ENCODE results near the gene CDH4. TPM values are rescaled to one million over a fixed set of nuclear protein-coding genes. Genes with fewer than 3 reads are reported as not detected.
"Not testable (repeated sequence)": the region's sequence is repeated elsewhere in the genome, so short reads cannot be mapped to it uniquely, and the experiment has no call there.

The CDH4 gene
- polyA plus RNA-seq, 1 donor (not counting 4 experiments of a cell fraction or from before 2014, with no cell fraction given) = 2.2 TPM

GRCh38 chr20:61424628-61425420 is 172.8 kb downstream of the CDH4 start:
- dilution Hi-C loops (cut with MboI; ENCODE audit: extremely low pct_ligation_motif_present, low sequenced_read_pairs) = no loop called here
- no peak overlapping the region for H3K27ac ChIP-seq (ENCODE audit: control insufficient read depth, insufficient read depth, low read length)
- H3K36me3 ChIP-seq (ENCODE audit: control insufficient read depth in 2 of 2, extremely low read depth in 1 of 2, insufficient read depth in 2 of 2, low read length in 2 of 2) = peaks cover 0 to 9% of the 10 kb centered on the region in 2 experiments

DNA sequence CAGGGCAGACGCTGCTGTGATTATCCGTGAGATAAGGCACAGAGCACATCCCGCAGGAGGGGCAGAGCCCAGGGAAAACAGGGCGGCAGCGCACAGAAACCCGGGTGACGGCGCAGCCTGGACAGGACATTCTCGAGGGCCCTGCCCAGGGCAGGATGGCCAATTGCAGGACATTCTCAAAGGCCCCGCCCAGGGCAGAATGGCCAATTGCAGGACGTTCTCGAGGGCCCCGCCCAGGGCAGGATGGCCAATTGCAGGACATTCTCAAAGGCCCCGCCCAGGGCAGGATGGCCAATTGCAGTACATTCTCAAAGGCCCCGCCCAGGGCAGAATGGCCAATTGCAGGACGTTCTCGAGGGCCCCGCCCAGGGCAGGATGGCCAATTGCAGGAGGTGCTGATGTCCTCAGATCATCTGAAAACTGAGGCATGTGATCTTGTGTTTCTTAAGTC is 173.5 kb downstream of the CDH4 start:
- H3K27me3 ChIP-seq (ENCODE audit: control insufficient read depth, extremely low read depth, insufficient read depth, low read length); H3K9me1 ChIP-seq (ENCODE audit: control insufficient read depth, extremely low read depth, insufficient read depth, low read length); FAIRE-seq; H3K36me3 ChIP-seq (ENCODE audit: control insufficient read depth in 2 of 2, extremely low read depth in 1 of 2, insufficient read depth in 2 of 2, low read length in 2 of 2); H3K9ac ChIP-seq (ENCODE audit: control insufficient read depth, extremely low read depth, insufficient read depth, low read length); dilution Hi-C loops (cut with MboI; ENCODE audit: extremely low pct_ligation_motif_present, low sequenced_read_pairs); H3K9me3 ChIP-seq (ENCODE audit: control insufficient read depth, low read depth, low read length); H3K79me2 ChIP-seq (ENCODE audit: control insufficient read depth, insufficient read depth, low read length); H3K27ac ChIP-seq (ENCODE audit: control insufficient read depth, insufficient read depth, low read length); H3K4me3 ChIP-seq (ENCODE audit: control insufficient read depth in 2 of 3, extremely low read depth in 1 of 3, insufficient read depth in 2 of 3, low read depth in 1 of 3, low read length in 3 of 3); H2AFZ ChIP-seq (ENCODE audit: control insufficient read depth, low read length); H4K20me1 ChIP-seq (ENCODE audit: control insufficient read depth, extremely low read depth, insufficient read depth, low read length); H3K4me2 ChIP-seq (ENCODE audit: control insufficient read depth, extremely low read depth, insufficient read depth, low read depth, low read length); DNase-seq (ENCODE audit: low read depth, low spot score); H3K4me1 ChIP-seq (ENCODE audit: control insufficient read depth, extremely low read depth, insufficient read depth, low read length): not testable (repeated sequence)

More at GRCh38 chr20:61424628-61425420, 172.8 kb downstream of the CDH4 start:
- no peak overlapping the region for H3K9ac ChIP-seq (ENCODE audit: control insufficient read depth, extremely low read depth, insufficient read depth, low read length)
- no peaks in the 10 kb centered on the region for H3K9me3 ChIP-seq (ENCODE audit: control insufficient read depth, low read depth, low read length)
- DNase-seq (ENCODE audit: low read depth, low spot score) (no peak), FAIRE-seq (no peak)
- H3K4me1 ChIP-seq (ENCODE audit: control insufficient read depth, extremely low read depth, insufficient read depth, low read length) = peaks cover 8% of the 10 kb centered on the region
- H4K20me1 ChIP-seq (ENCODE audit: control insufficient read depth, extremely low read depth, insufficient read depth, low read length) = peaks cover 3% of the 10 kb centered on the region
- no peaks in the 10 kb centered on the region for H3K9me1 ChIP-seq (ENCODE audit: control insufficient read depth, extremely low read depth, insufficient read depth, low read length)
- no peaks in the 10 kb centered on the region for H3K27me3 ChIP-seq (ENCODE audit: control insufficient read depth, extremely low read depth, insufficient read depth, low read length)
- no peak overlapping the region for H2AFZ ChIP-seq (ENCODE audit: control insufficient read depth, low read length)
- no peak overlapping the region for H3K4me2 ChIP-seq (ENCODE audit: control insufficient read depth, extremely low read depth, insufficient read depth, low read depth, low read length)
- H3K4me3 ChIP-seq (ENCODE audit: control insufficient read depth in 2 of 3, extremely low read depth in 1 of 3, insufficient read depth in 2 of 3, low read depth in 1 of 3, low read length in 3 of 3) = no peak overlapping the region
- TF ChIP-seq EZH2 (IDR thresholded peaks at IDR 0.05; ENCODE audit: low read length) = no peak
- TF ChIP-seq, protein P1, sequence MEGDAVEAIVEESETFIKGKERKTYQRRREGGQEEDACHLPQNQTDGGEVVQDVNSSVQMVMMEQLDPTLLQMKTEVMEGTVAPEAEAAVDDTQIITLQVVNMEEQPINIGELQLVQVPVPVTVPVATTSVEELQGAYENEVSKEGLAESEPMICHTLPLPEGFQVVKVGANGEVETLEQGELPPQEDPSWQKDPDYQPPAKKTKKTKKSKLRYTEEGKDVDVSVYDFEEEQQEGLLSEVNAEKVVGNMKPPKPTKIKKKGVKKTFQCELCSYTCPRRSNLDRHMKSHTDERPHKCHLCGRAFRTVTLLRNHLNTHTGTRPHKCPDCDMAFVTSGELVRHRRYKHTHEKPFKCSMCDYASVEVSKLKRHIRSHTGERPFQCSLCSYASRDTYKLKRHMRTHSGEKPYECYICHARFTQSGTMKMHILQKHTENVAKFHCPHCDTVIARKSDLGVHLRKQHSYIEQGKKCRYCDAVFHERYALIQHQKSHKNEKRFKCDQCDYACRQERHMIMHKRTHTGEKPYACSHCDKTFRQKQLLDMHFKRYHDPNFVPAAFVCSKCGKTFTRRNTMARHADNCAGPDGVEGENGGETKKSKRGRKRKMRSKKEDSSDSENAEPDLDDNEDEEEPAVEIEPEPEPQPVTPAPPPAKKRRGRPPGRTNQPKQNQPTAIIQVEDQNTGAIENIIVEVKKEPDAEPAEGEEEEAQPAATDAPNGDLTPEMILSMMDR (optimal IDR thresholded peaks at IDR 0.05 in 1 of 3, IDR thresholded peaks at IDR 0.05 in 1 of 3, conservative IDR thresholded peaks at IDR 0.05 in 1 of 3; ENCODE audit: extremely low read depth in 1 of 3, insufficient read depth in 2 of 3, low read length in 3 of 3) = no peak
- H3K79me2 ChIP-seq (ENCODE audit: control insufficient read depth, insufficient read depth, low read length) = no peaks in the 10 kb centered on the region

All from keratinocyte (primary cell).